Calu3 (cell line): ENCODE data around the gene FOXL2. TPM values are rescaled to one million over a fixed set of nuclear protein-coding genes. Genes with fewer than 3 reads are reported as not detected.

ENCODE experiments used
- BruUV-seq: library from RNA; stranded (reverse); fragments of 400-500 nt; replicated peaks from 2 replicates; lab custom pipeline; 2021; lab: Mats Ljungman, UMichigan
- CTCF ChIA-PET: fragments of 300-600 bp; sonication (Branson Sonifier 250); formaldehyde crosslinking; loops from one replicate; lab custom pipeline; 2022; ENCODE audit warnings: antibody characterized with exemption; lab: Charles Lee
- DNase-seq: peaks from one replicate; pipeline ENCODE4 v3.0.0; 2022
- H3K27ac Mint-ChIP-seq: one replicate; pipeline ENCODE4 v1.8.0; 2022; ENCODE audit warnings: mixed read lengths; ENCODE audit not compliant: unreplicated experiment
- H3K27me3 Mint-ChIP-seq: one replicate; pipeline ENCODE4 v1.8.0; 2022; ENCODE audit warnings: mixed read lengths; ENCODE audit not compliant: unreplicated experiment
- H3K36me3 Mint-ChIP-seq: one replicate; pipeline ENCODE4 v1.8.0; 2022; ENCODE audit warnings: mild to moderate bottlenecking, moderate library complexity, mixed read lengths; ENCODE audit not compliant: insufficient read depth, unreplicated experiment
- H3K4me1 Mint-ChIP-seq: one replicate; pipeline ENCODE4 v1.8.0; 2022; ENCODE audit warnings: mild to moderate bottlenecking, low read depth, mixed read lengths; ENCODE audit not compliant: unreplicated experiment
- H3K4me3 Mint-ChIP-seq: one replicate; pipeline ENCODE4 v1.8.0; 2022; ENCODE audit warnings: mild to moderate bottlenecking, low read depth, moderate library complexity, mixed read lengths; ENCODE audit not compliant: unreplicated experiment
- H3K9me3 Mint-ChIP-seq: one replicate; pipeline ENCODE4 v1.8.0; 2022; ENCODE audit warnings: low read depth, mixed read lengths; ENCODE audit not compliant: unreplicated experiment
- intact Hi-C: fragments of 100-400 bp; cut with micrococcal nuclease; formaldehyde crosslinking; loops from one replicate; pipeline ENCODE4 v1.10.0; 2022; ENCODE audit not compliant: unreplicated experiment
- total RNA-seq: library from RNA; stranded (reverse); gene quantifications from 2 replicates; pipeline ENCODE4 v1.2.3, GENCODE V29; 2022
- TF ChIP-seq, protein P1 (sequence below): fragments of 200-600 bp; IDR thresholded peaks from one replicate; pipeline ENCODE4 v1.8.0; 2022; ENCODE audit warnings: antibody characterized with exemption; ENCODE audit not compliant: unreplicated experiment

Gene FOXL2
- total RNA-seq, 1 experiment from 2014 or later, result 0.42 TPM

DNA sequence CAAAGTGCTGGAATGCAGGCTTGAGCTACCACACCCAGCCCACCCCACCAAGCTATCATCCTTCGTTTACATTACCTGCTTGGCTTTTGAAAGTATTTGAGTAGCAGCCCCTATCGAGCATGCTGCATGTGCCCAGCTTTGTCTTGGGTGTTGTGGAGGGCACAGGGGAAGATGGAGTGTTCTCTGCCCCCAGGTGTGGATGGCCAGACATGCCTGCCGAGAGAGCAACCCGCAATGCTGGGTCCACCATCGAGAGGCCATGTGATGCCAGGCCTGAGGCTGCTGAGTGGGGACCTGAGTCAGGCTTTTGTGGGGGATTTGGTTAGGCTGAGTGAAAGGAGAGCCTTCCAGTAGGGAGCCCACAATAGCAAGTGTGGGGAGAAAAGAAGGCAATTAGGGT is 26.0 kb upstream of the FOXL2 start:
- Mint-ChIP-seq H3K4me1 (peaks cover 22% of the 10 kb centered on the region), H3K9me3 (no peaks in the 10 kb centered on the region), H3K36me3 (no peaks in the 10 kb centered on the region), H3K27ac (no peak overlapping the region), H3K27me3 (no peaks in the 10 kb centered on the region), H3K4me3 (no peak overlapping the region)
- TF ChIP-seq, protein P1, sequence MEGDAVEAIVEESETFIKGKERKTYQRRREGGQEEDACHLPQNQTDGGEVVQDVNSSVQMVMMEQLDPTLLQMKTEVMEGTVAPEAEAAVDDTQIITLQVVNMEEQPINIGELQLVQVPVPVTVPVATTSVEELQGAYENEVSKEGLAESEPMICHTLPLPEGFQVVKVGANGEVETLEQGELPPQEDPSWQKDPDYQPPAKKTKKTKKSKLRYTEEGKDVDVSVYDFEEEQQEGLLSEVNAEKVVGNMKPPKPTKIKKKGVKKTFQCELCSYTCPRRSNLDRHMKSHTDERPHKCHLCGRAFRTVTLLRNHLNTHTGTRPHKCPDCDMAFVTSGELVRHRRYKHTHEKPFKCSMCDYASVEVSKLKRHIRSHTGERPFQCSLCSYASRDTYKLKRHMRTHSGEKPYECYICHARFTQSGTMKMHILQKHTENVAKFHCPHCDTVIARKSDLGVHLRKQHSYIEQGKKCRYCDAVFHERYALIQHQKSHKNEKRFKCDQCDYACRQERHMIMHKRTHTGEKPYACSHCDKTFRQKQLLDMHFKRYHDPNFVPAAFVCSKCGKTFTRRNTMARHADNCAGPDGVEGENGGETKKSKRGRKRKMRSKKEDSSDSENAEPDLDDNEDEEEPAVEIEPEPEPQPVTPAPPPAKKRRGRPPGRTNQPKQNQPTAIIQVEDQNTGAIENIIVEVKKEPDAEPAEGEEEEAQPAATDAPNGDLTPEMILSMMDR, result no peak
- CTCF ChIA-PET, result interaction anchor here (1.0 to 1.6 kb wide), 2 partner anchors 8 to 37 kb away, joined by 3 read pairs; no protein-coding TSS in a partner anchor
- DNase-seq, result no peak
- intact Hi-C loops, result no loop called here
- BruUV-seq, result no TSS peak

DNA sequence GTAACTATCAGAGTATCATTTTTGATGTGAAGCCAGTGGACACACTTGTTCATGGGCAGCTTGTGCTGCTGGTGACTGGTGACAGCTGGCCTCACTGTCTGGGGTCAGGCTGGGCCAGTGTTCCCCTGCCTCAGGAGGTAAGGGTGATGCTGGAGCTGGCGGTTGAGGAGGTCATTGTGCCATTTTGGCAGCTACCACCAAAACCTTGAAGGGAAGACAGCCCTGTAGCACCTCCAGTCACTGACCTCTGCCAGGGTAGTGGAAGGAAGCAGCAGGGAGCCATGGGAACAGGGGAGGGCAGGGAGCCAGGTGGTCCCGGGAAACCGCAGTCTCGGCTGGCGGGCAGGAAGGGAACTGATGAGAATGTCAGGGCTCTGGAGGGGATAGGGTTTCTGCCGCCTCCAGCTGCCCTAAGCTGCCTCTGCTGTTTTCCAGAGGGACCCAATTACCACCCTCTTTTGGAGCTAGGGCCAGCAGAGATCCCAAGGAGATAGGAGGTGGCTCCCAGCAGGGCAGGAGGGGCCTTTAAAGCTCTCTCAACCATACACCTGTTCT is 24.9 kb upstream of the FOXL2 start:
- Mint-ChIP-seq H3K4me1 (peaks cover 22% of the 10 kb centered on the region), H3K27ac (no peak overlapping the region), H3K27me3 (no peaks in the 10 kb centered on the region), H3K36me3 (no peaks in the 10 kb centered on the region), H3K4me3 (no peak overlapping the region), H3K9me3 (no peaks in the 10 kb centered on the region)
- BruUV-seq, result no TSS peak
- CTCF ChIA-PET, result interaction anchor here (1.0 kb wide), 1 partner anchor 7 kb away, joined by 3 read pairs; no protein-coding TSS in a partner anchor
- TF ChIP-seq, protein P1, result no peak
- DNase-seq, result no peak
- intact Hi-C loops, result no loop called here

DNA sequence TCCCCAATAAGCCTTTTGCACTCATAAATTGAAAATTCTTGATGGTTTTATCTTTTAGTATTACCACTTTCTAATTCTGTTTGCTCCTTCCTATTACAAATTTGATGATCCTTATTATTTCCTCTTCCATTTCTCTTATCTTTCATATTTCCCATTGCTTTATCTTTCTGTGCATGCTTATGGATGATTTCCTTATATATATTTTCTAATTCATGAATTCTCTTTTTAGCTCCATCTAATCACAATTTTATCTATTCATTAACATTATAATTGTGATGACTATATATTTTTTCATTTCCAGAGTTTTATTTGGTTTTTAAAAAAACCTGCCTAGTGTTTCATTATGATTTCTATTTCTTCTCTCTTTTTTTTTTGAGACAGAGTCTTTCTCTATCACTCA is 18.0 kb upstream of the FOXL2 start:
- Mint-ChIP-seq H3K9me3 (no peaks in the 10 kb centered on the region), H3K4me3 (no peak overlapping the region), H3K36me3 (no peaks in the 10 kb centered on the region), H3K27ac (no peak overlapping the region), H3K27me3 (peaks cover 24% of the 10 kb centered on the region), H3K4me1 (peaks cover 6% of the 10 kb centered on the region)
- no TSS peak for BruUV-seq
- TF ChIP-seq, protein P1, result no peak
- CTCF ChIA-PET, result interaction anchor here (0.8 to 0.9 kb wide), 2 partner anchors 8 to 18 kb away, joined by 3 read pairs; partner anchors contain the start of genes FOXL2 and FOXL2NB
- DNase-seq, result no peak
- intact Hi-C loops, result no loop called here

DNA sequence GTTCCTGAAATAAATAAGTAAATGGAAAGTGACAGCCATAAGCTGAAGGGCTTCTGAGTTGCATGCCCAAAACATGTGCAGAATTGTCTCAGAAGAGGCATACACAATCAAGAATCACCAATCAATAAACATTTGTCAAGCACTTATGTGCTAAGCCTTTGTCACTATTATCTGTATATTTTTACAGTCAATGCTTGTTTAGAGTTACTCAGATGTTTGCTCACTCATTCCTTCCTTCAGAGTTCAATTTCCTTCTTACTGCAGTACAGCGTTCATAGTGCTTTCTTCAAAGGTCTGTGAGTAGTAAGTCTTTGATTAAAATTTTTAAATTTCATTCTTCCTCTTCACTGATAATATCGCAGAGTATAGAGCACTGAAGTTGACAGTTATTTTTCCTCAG is 17.3 kb upstream of the FOXL2 start:
- intact Hi-C loops, result no loop called here
- TF ChIP-seq, protein P1, result no peak
- BruUV-seq, result no TSS peak
- DNase-seq, result no peak
- H3K27ac Mint-ChIP-seq, result no peak overlapping the region
- H3K36me3 Mint-ChIP-seq, result no peaks in the 10 kb centered on the region
- no peaks in the 10 kb centered on the region for H3K4me1 Mint-ChIP-seq
- H3K9me3 Mint-ChIP-seq, result no peaks in the 10 kb centered on the region
- H3K27me3 Mint-ChIP-seq, result peaks cover 24% of the 10 kb centered on the region
- H3K4me3 Mint-ChIP-seq, result no peak overlapping the region
- CTCF ChIA-PET, result interaction anchor here (0.8 to 0.9 kb wide), 2 partner anchors 8 to 17 kb away, joined by 3 read pairs; partner anchors contain the start of genes FOXL2 and FOXL2NB
